Neural progenitor cell (in vitro differentiated cells): Measurements from ENCODE around the gene CHRND.

Source experiments
- EZH2 ChIP-seq: fragments of 200-600 bp; sonication (generic); IDR thresholded peaks from 2 replicates; pipeline ENCODE4 v1.6.1; 2017; ENCODE audit warnings: antibody characterized with exemption, mild to moderate bottlenecking, moderate library complexity
- EZH2phosphoT487 ChIP-seq: fragments of 200-600 bp; sonication (generic); IDR thresholded peaks from 2 replicates; pipeline ENCODE4 v1.6.1; 2017; ENCODE audit warnings: antibody characterized with exemption
- TF ChIP-seq, protein P1 (sequence below): fragments of 200-600 bp; sonication (generic); IDR thresholded peaks from 2 replicates; pipeline ENCODE4 v1.5.1; 2017; ENCODE audit warnings: antibody characterized with exemption, mild to moderate bottlenecking

DNA sequence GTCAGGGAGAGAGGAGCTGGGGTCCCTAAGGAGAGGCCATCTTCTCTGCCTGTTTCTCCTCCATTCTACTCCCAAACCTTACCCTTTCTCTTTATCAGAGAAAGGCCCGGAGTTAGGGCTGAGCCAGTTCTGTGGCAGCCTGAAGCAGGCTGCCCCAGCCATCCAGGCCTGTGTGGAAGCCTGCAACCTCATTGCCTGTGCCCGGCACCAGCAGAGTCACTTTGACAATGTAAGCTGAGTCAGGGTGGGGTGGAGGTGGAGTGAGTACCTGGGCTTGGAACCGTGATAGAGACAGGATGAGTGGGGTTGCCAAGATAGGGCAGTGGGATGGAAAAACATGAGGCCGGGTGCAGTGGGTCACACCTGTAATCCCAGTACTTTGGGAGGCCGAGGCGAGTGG, 18.7 kb downstream of the CHRND start:
- TF ChIP-seq, protein P1, sequence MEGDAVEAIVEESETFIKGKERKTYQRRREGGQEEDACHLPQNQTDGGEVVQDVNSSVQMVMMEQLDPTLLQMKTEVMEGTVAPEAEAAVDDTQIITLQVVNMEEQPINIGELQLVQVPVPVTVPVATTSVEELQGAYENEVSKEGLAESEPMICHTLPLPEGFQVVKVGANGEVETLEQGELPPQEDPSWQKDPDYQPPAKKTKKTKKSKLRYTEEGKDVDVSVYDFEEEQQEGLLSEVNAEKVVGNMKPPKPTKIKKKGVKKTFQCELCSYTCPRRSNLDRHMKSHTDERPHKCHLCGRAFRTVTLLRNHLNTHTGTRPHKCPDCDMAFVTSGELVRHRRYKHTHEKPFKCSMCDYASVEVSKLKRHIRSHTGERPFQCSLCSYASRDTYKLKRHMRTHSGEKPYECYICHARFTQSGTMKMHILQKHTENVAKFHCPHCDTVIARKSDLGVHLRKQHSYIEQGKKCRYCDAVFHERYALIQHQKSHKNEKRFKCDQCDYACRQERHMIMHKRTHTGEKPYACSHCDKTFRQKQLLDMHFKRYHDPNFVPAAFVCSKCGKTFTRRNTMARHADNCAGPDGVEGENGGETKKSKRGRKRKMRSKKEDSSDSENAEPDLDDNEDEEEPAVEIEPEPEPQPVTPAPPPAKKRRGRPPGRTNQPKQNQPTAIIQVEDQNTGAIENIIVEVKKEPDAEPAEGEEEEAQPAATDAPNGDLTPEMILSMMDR, result no peak
- TF ChIP-seq EZH2, result no peak
- TF ChIP-seq EZH2phosphoT487, result no peak
